HCT116 (cell line): ENCODE measurements around the gene SERGEF. TPM values are rescaled to one million over a fixed set of nuclear protein-coding genes. Genes with fewer than 3 reads are reported as not detected.
"Not testable (repeated sequence)": the region's sequence is repeated elsewhere in the genome, so short reads cannot be mapped to it uniquely, and the experiment has no call there.

Experiments used
- ATAC-seq: fragments of 200-7000 bp; cut with Tn5 transposase; 2 replicates; pipeline ENCODE4 v1.9.1; 2020; ENCODE audit warnings: mild to moderate bottlenecking, moderate library complexity
- BruUV-seq: library from RNA; stranded (reverse); fragments of 400-500 nt; replicated peaks from 2 replicates; lab custom pipeline; 2021; lab: Mats Ljungman, UMichigan
- CTCF ChIA-PET: fragments of 300-600 bp; sonication (Branson Sonifier 250); formaldehyde crosslinking; loops from one replicate; lab custom pipeline; 2021; ENCODE audit warnings: antibody characterized with exemption; lab: Charles Lee
- POLR2A ChIA-PET: fragments of 300-600, 350-600 bp; sonication (Branson Sonifier 250); formaldehyde crosslinking; loops from one replicate; lab custom pipeline; 2021; ENCODE audit warnings: antibody characterized with exemption; lab: Charles Lee
- RAD21 ChIA-PET, 2 experiments: fragments of 300-600 bp; sonication (Branson Sonifier 250); formaldehyde crosslinking; loops; one replicate each; lab custom pipeline; 2023; ENCODE audit warnings: low total read pairs in 2 of 2; ENCODE audit not compliant: uncharacterized antibody in 2 of 2, unreplicated experiment in 2 of 2, low non-redundant PET in 1 of 2; lab: Charles Lee
- DNase-seq: peaks from one replicate; pipeline ENCODE4 v3.0.0-alpha.2; 2010; ENCODE audit warnings: low read depth, low spot score
- H2AFZ ChIP-seq: fragments of 200-600 bp; shearing (Covaris generic), sonication (generic); 2 replicates; pipeline ENCODE4 v1.6.1; 2017; ENCODE audit warnings: low read depth, mixed run types, mixed read lengths, antibody characterized with exemption, low read length; ENCODE audit not compliant: poor library complexity, severe bottlenecking
- H3K27ac ChIP-seq: 2 replicates; pipeline ENCODE4 v1.5.1; 2012; ENCODE audit warnings: low read depth, low read length
- H3K27me3 ChIP-seq: fragments of 200-600 bp; sonication (generic); 2 replicates; pipeline ENCODE4 v1.6.1; 2016; ENCODE audit warnings: mixed run types, low read length, mixed read lengths; ENCODE audit not compliant: insufficient read depth
- H3K36me3 ChIP-seq, 2 experiments: fragments of 200-500 bp in 1 of 2; fragments of 200-600 bp in 1 of 2; sonication (Bioruptor generic) in 1 of 2; sonication (generic) in 1 of 2; 2 replicates each; pipeline versions ENCODE4 v1.5.1 to v1.6.1; 2014 to 2016; ENCODE audit warnings: low read length in 2 of 2, inconsistent platforms in 1 of 2, mixed read lengths in 1 of 2, mixed run types in 1 of 2; ENCODE audit not compliant: insufficient read depth in 2 of 2, control insufficient read depth in 1 of 2
- H3K4me1 ChIP-seq, 2 experiments: fragments of 200-600 bp in 1 of 2; sonication (generic) in 1 of 2; 2 replicates each; pipeline versions ENCODE4 v1.5.1 to v1.6.1; 2012 to 2017; ENCODE audit warnings: low read length in 2 of 2, inconsistent platforms in 1 of 2, mild to moderate bottlenecking in 1 of 2, mixed read lengths in 1 of 2, mixed run types in 1 of 2, moderate library complexity in 1 of 2; ENCODE audit not compliant: insufficient read depth in 2 of 2, control insufficient read depth in 1 of 2
- H3K4me2 ChIP-seq: fragments of 200-600 bp; sonication (generic); 2 replicates; pipeline ENCODE4 v1.6.1; 2017; ENCODE audit warnings: mixed run types, low read length, mixed read lengths
- H3K4me3 ChIP-seq, 2 experiments: fragments of 200-600 bp in 1 of 2; sonication (generic) in 1 of 2; replicated peaks in 1 of 2; 2 replicates each; pipeline ENCODE4 v1.5.1; 2011 to 2016; ENCODE audit warnings: low read length in 2 of 2, control low read depth in 1 of 2, low read depth in 1 of 2, mild to moderate bottlenecking in 1 of 2, mixed read lengths in 1 of 2, mixed run types in 1 of 2
- H3K79me2 ChIP-seq: fragments of 200-600 bp; sonication (generic); 2 replicates; pipeline ENCODE4 v1.6.1; 2017; ENCODE audit warnings: mild to moderate bottlenecking, mixed run types, low read length, moderate library complexity, mixed read lengths; ENCODE audit not compliant: insufficient read depth
- H3K9ac ChIP-seq: fragments of 200-600 bp; sonication (generic); 2 replicates; pipeline ENCODE4 v1.6.1; 2016; ENCODE audit warnings: low read length, mixed read lengths
- H3K9me2 ChIP-seq: fragments of 200-600 bp; sonication (generic), shearing (Covaris generic); 2 replicates; pipeline ENCODE4 v1.6.1; 2017; ENCODE audit warnings: mixed run types, mild to moderate bottlenecking, moderate library complexity; ENCODE audit not compliant: insufficient read depth
- H3K9me3 ChIP-seq, 2 experiments: fragments of 200-500 bp in 1 of 2; fragments of 200-600 bp in 1 of 2; sonication (Bioruptor generic) in 1 of 2; sonication (generic) in 1 of 2; 2 replicates each; pipeline ENCODE4 v1.6.1; 2014 to 2017; ENCODE audit warnings: low read length in 2 of 2, mixed read lengths in 2 of 2, inconsistent platforms in 1 of 2, low read depth in 1 of 2, mild to moderate bottlenecking in 1 of 2, mixed run types in 1 of 2, moderate library complexity in 1 of 2; ENCODE audit not compliant: control insufficient read depth in 1 of 2, insufficient read depth in 1 of 2
- H4K20me1 ChIP-seq: fragments of 200-600 bp; sonication (generic), shearing (Covaris generic); 2 replicates; pipeline ENCODE4 v1.6.1; 2017; ENCODE audit warnings: mixed run types, mild to moderate bottlenecking, moderate library complexity; ENCODE audit not compliant: insufficient read depth
- CBX3 ChIP-seq: IDR thresholded peaks from 2 replicates; pipeline ENCODE4 v1.6.1; 2012; ENCODE audit warnings: low read depth
- FOSL1 ChIP-seq: IDR thresholded peaks from 2 replicates; pipeline ENCODE4 v1.6.1; 2012; ENCODE audit warnings: low read depth
- MAX ChIP-seq: IDR thresholded peaks from 2 replicates; pipeline ENCODE4 v1.6.1; 2012
- RAD21 ChIP-seq: IDR thresholded peaks from 2 replicates; pipeline ENCODE4 v1.6.1; 2012; ENCODE audit warnings: low read depth, mild to moderate bottlenecking
- REST ChIP-seq: IDR thresholded peaks from 2 replicates; pipeline ENCODE4 v1.6.1; 2012; ENCODE audit warnings: low read depth
- SIN3A ChIP-seq: IDR thresholded peaks from 2 replicates; pipeline ENCODE4 v1.6.1; 2012; ENCODE audit warnings: low read depth
- SP1 ChIP-seq: IDR thresholded peaks from 2 replicates; pipeline ENCODE4 v1.6.1; 2012; ENCODE audit warnings: low read depth
- ZFX ChIP-seq: fragments of 450-650 bp; IDR thresholded peaks from 2 replicates; pipeline ENCODE4 v1.6.1; 2017
- ZNF274 ChIP-seq: fragments of 200-500 bp; sonication (Bioruptor generic); IDR thresholded peaks from 2 replicates; pipeline ENCODE4 v1.6.1; 2014; ENCODE audit warnings: mild to moderate bottlenecking, low read depth, low read length, inconsistent platforms
- intact Hi-C: fragments of 100-400 bp; cut with micrococcal nuclease; formaldehyde crosslinking; loops from 2 replicates; pipeline ENCODE4 v1.10.0; 2022
- total RNA-seq: library from RNA; stranded (reverse); gene quantifications from one replicate; pipeline ENCODE4 v1.2.1, GENCODE V29; 2021; ENCODE audit not compliant: unreplicated experiment

SERGEF gene
- total RNA-seq, 1 experiment from 2014 or later = 32.8 TPM

- H4K20me1 ChIP-seq = no peaks in the 10 kb centered on the region
- no TSS peak for BruUV-seq
- no peak for ATAC-seq
- POLR2A ChIA-PET = no interaction called here
- no peak overlapping the region for H3K4me3 ChIP-seq
- no peaks in the 10 kb centered on the region for H3K4me1 ChIP-seq
- H3K79me2 ChIP-seq = no peaks in the 10 kb centered on the region
- H3K9me3 ChIP-seq = no peaks in the 10 kb centered on the region
- H3K27ac ChIP-seq = no peak overlapping the region
- TF ChIP-seq CBX3 = no peak
- H3K27me3 ChIP-seq = no peaks in the 10 kb centered on the region
- intact Hi-C loops = no loop called here
- CTCF ChIA-PET = interaction anchor here (1.0 to 2.2 kb wide), 2 partner anchors 11 to 109 kb away, joined by 3 to 9 read pairs; no protein-coding TSS in a partner anchor
- RAD21 ChIA-PET = no interaction called here
- no peak overlapping the region for H3K4me2 ChIP-seq
- no peak for DNase-seq
- H2AFZ ChIP-seq = no peak overlapping the region
- no peaks in the 10 kb centered on the region for H3K36me3 ChIP-seq
- H3K9ac ChIP-seq = no peak overlapping the region
- H3K9me2 ChIP-seq = no peaks in the 10 kb centered on the region
These were observed 137.0 kb downstream of the SERGEF start for GRCh38 chr11:17875891-17876290.

- TF ChIP-seq REST (no peak), FOSL1 (no peak), ZFX (no peak), MAX (no peak), ZNF274 (no peak), SP1 (no peak), RAD21 (no peak), SIN3A (no peak)
- ATAC-seq = no peak
- no peak for DNase-seq
- POLR2A ChIA-PET = interaction anchor here (0.6 kb wide), 1 partner anchor 107 kb away, joined by 4 read pairs; no protein-coding TSS in a partner anchor
- no TSS peak for BruUV-seq
- H2AFZ ChIP-seq = no peak overlapping the region
- H3K27me3 ChIP-seq = no peaks in the 10 kb centered on the region
- H3K36me3 ChIP-seq = no peaks in the 10 kb centered on the region
- H3K4me1 ChIP-seq = no peaks in the 10 kb centered on the region
- no peaks in the 10 kb centered on the region for H3K9me2 ChIP-seq
- H4K20me1 ChIP-seq = no peaks in the 10 kb centered on the region
- RAD21 ChIA-PET = no interaction called here
- no peak overlapping the region for H3K27ac ChIP-seq
- intact Hi-C loops = no loop called here
- H3K4me3 ChIP-seq = no peak overlapping the region
- no peaks in the 10 kb centered on the region for H3K79me2 ChIP-seq
- no peak overlapping the region for H3K4me2 ChIP-seq
- no peaks in the 10 kb centered on the region for H3K9me3 ChIP-seq
- no peak overlapping the region for H3K9ac ChIP-seq
- CTCF ChIA-PET = interaction anchor here (2.2 kb wide), 1 partner anchor 9 kb away, joined by 9 read pairs; no protein-coding TSS in a partner anchor
These were observed 139.3 kb downstream of the SERGEF start for GRCh38 chr11:17873586-17873985.

- H3K9me3 ChIP-seq, CTCF ChIA-PET: not testable (repeated sequence)
These were observed 144.4 kb downstream of the SERGEF start for GRCh38 chr11:17868398-17868797.

More at GRCh38 chr11:17868398-17868797, 144.4 kb downstream of the SERGEF start:
- H4K20me1 ChIP-seq, H3K9ac ChIP-seq, POLR2A ChIA-PET, DNase-seq, H3K79me2 ChIP-seq, intact Hi-C loops, H2AFZ ChIP-seq, H3K4me3 ChIP-seq, H3K36me3 ChIP-seq, H3K27ac ChIP-seq, H3K4me1 ChIP-seq, BruUV-seq, ATAC-seq, H3K27me3 ChIP-seq, H3K9me2 ChIP-seq, RAD21 ChIA-PET, H3K4me2 ChIP-seq: not testable (repeated sequence)
